ENCODE measurements around the gene GNAO1.

The GNAO1 gene

DNA sequence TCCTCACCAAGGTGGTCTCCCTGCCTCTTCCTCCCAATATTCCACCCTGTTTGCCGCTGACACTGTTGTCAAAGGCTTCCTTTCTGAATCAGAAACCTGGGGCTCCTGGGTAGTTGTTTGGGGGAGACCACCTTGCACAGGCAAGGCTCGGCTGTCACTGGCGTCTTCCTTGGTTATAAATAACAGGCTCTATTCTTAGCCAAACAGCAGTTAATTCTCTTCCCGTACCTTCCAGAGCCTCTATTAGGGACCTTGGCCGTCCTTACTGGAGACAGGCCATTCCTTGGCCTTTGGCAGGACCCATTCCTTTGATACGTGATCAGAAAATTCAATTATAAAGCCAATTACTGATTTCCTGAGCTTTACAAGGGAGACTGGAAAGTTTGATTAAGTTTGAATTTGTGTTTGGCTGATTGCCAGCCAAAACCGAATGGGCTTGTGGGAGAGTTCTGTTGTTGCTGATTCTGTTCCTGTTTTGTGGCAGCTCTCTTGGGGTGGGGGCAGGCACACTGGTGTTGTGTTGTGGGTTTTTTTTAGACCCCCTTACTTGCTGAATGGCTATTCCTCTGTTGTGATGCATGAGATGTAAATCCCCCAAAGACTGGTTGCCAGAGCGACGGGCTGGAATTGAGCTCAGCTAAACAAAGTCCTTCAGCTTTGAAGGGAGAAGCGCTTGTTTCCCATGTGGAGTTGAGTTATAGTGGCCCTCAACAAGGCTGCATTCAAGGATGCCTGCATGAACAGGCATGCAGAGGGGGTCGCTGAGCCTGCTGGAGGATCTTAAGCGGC, 104.6 kb downstream of the GNAO1 start:
- no peak for DNase-seq

DNA sequence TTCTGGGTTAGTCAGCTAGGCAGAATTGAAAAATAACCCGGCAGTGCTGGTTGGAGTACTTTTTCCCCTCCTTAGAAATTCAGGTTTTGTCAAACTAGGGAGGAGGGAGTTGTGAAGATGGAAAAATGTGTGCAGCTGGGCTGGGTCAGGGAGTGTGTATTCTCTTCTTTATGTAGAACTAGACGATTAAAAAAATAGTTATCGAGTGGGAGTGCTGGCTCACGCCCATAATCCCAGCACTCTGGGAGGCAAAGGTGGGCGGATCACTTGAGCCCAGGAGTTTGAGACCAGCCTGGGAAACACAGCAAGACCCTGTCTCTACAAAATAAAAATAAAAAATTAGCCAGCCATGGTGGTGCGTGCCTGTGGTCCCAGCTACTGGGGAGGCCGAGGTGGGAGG, 106.4 kb downstream of the GNAO1 start:
- no peak for DNase-seq

DNA sequence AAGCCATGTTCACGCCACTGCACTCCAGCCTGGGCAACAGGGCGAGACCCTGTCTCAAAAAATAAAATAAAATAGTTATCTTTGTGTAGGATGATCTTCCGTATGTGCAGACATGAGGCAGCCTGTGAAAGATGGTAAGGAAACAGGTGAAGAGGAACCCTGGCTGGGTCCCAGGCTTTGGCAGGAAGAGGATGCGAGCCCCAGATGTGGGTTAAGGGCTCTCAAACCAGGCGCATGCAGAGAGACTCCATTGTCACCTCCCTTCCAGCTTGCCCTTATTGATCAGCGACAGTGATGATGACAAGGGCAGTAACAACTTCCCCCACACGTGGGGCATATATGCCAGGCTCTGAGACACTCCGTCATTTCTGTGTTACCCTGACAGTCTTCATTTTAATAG, 106.8 kb downstream of the GNAO1 start:
- no peak for DNase-seq

GRCh38 chr16:56298948-56299596, 107.8 kb downstream of the GNAO1 start:
- DNase-seq = peak in 1 of 2 experiments; percentile 55

DNA sequence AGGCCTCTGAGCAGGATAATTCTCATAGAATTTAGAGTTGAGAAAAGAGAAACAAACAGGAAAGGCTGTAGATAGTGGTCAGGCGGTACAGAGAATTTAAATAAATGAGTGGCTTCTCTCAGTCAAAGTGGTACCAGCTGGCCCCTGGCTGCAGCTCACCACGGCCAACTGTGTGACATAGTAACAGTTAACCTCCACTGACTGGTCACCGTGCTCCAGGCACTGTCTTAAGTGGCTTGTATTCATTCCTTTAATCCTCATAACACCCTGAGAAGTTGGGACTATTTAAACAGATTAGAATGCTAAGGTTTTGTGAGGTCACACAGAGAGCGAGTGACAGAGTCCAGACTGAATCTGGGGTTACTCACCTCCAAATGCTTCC, 108.9 kb downstream of the GNAO1 start:
- no peak for DNase-seq

DNA sequence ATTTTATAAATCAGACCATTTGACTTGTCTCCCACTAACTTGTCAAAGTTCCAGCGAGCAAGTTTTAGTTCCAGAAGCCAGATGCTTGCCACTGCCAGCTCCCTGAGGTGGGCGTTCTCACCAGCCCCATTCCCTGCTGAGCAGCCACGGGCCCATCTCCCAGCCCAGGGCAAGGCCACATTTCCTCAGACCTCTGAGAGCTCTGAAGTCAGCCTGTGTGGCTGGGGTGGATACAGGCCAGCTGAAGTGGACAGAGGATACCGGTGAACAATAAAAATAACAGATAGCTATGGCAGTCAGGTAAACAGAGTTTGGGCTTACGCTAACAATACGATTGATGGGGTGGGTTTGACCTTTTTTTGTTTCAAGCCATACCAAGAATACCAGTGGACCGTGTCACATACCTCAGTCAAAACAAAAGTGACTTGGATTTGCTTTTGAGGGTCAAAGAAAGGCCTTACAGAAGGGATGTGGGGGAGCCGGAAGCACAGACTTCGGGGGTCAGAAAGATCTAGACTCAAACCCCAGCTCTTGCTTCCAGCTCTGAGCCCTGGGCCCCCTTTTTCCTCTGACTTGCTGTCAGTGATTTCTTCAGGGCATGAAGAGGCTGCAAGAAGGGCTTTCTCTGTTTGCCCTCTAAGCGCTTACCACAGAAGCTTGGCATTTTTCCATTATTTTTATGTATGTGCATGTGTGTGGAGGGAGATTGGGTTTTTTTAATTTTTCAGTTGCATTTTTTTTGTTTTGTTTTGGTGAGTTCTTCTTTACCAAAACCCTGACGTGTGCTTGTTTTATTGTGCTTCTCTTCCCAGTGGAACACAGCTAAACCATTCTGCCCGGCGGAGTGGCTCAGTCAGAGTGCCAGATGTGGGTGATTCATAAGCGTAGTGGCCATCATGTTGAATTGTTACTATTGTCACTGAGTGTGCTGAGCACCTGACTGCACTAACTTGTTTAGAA, 109.9 kb downstream of the GNAO1 start:
- no peak for DNase-seq

GRCh38 chr16:56302506-56302905, 111.2 kb downstream of the GNAO1 start:
- no peak for DNase-seq

DNA sequence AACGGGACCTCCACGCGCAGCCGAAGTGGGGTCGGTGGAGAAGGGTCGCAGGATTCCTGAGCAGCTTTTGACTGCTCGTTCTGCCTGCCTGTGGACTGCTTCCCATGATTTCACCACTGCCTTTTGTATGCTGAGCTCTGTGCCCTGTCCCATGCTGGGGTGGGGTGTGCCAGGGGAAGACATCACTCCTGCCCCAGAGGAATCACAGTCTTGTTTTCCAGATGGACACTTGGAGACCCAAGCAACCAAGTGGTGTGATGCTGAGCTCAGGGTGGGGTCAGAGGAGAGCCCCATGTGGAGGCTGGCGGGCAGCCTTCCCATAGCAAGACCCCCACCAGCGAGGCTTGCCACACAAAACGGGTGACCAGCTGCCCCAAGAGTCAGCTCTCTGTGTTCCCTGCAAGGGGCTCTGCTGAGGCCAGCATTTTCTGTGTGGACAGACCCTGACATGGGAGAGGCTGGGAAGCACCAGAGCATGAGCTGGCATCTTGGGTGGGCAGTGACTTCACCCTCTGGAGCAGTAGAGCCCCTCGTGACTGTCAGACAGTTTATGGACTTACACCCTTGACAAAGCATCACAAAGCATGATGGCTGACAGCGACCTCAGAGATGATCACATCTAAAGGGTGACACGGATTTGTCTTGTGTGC, 111.9 kb downstream of the GNAO1 start:
- DNase-seq = no peak

GRCh38 chr16:56303880-56304279, 112.6 kb downstream of the GNAO1 start:
- DNase-seq = no peak

- DNase-seq = no peak
Measured at GRCh38 chr16:56305956-56306565, 114.8 kb downstream of the GNAO1 start.

DNA sequence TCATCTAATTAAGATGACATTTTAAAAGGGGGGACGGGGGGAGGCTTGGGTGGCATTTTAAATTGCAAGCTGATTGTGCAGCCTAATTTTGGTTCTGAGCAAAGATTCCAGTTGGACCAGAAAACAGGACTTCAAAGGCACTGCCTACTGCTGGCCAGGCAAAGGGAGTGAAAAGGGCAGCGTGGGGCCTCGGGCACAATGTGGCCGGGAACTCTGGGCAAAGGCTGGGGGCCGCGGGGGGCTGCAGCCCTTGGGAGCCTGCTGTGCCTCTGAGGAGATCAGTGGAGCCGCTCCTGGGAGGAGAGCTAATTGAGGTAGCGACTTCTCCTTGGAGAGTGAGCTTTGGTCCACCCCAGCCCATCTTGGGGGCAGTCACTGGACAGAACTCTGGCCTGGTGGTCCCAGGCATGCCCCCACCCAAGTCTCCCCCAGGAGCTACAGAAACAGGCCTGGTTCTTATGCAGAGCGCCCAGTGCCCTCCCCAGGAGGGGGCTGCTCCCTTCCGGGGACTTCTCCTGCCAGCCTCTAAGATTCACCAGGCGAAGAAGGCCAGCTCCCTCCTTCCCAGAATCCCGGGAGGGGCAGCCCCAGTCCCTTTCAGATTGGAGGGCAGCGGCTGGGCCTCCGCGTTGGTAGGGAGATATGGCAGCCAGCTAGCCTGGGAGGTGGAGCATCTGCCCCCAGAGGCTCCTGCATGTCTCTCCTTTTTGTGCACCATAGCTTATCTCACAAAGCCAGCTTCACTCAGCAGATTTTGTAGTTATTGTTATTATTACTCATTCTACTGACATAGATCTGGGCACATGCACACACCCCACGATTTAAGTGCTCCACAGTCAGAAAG, 115.6 kb downstream of the GNAO1 start:
- no peak for DNase-seq

- DNase-seq = no peak
Measured at GRCh38 chr16:56307534-56307873, 116.2 kb downstream of the GNAO1 start.

DNA sequence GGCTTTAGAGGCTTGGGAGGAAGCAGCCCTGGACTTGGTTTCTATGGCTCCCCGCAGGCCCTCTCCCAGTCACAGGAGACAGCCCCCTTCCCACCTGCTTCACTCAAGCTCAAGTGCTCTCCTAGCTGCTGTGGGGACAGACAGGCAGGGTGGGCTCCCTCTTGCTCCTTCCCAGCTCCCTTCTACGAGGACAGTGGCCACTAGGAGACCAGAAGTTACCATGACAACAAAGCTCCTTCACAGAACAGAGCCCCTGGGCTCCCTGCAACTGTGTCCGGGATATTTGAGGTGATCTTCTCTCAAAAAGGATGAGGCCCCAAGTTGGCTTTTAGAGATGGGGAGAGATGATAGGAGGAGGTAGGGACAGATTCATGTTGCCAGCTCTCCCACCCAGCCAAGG, 117.7 kb downstream of the GNAO1 start:
- no peak for DNase-seq

DNA sequence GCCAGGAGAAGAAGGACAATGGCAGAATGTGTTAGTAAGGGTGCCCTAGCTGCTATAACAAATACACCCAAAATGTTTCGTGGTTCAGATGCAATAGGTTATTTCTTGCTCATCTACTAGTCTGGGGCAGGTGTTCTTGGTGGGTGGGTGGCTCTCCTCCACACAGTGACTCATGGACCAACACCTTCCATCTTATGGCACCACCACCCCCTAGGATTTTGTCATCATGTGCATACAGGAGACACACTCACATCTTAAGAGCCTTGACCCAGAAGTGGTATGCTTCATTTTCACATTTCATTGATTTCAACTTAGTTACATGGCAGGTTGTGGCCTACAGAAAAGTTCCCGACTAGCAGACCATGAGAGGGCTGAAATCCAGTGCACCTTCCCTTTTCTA, 119.4 kb downstream of the GNAO1 start:
- no peak for DNase-seq

GRCh38 chr16:56311208-56312027, 120.1 kb downstream of the GNAO1 start:
- DNase-seq = peak; percentile 82 to 94

DNA sequence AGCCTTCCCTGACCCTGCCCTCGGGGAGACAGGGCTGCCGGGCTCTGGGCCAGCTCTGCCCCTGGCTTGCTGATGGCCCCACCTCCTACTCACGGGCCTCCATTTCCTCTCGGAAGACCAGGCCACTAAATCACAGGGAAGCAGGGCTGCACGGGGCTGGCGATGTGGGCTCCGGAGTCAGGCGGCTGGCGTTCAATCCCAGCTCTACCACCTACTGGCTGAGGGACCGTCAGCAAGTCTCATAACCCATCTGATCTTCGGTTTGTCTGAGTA, 120.7 kb downstream of the GNAO1 start:
- no peak for DNase-seq

DNA sequence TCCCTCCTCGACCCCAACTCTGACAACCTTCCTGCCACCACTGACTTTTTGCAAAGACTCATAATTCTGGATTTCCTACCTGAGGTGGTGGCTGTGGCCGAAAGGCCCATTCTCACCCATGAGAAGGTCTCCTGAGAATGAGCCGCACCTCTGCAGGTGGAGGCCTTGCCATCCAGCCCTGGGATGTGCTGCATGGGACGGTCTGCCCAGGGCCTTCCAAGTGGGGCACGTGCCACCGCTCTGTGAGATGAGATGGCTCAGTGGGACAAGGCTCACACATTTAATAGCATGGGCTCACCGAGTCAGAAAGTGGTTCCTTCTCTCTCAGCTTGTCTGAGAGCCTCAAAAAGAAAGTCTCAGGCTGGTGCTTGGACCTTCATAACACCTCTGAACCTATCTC, 121.3 kb downstream of the GNAO1 start:
- DNase-seq = no peak

DNA sequence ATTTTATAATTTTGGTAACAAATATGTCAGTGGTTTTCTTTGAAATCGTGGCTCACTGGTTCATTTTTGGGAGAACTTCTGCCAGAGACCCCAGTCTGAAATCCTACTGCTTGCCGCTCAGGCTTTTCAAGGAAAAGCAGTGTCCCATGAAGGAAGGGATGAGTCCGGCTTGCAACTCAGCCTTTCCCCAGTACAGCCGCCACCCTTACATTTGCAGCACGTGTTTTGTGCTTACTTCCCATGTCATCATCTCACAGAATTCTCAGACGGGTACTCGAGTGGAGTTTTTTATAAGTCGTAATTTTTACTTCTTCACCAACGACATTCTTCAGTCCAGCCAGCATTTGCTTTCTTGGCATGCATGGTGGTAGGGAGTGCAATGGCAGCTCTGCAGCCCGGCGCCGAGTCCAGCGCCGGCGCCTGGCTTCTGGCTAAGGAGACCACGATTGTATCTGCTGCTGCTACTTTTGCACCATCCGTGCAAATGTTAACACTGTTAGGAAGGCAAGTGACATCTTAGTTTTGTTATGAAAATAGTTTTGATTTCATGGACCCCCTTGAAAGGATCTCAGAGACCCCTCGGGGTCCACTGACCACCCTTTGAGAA, 123.1 kb downstream of the GNAO1 start:
- DNase-seq = no peak

GRCh38 chr16:56315955-56316354, 124.7 kb downstream of the GNAO1 start:
- no peak for DNase-seq

- no peak for DNase-seq
Measured at GRCh38 chr16:56316545-56316944, 125.3 kb downstream of the GNAO1 start.
